K562 (cell line): ENCODE data around the gene TAS2R4. TPM values are rescaled to one million over a fixed set of nuclear protein-coding genes. Genes with fewer than 3 reads are reported as not detected.

Experiments used
- ATAC-seq: fragments of 200-7000 bp; cut with Tn5 transposase; 3 replicates; pipeline ENCODE4 v1.9.1; 2020; ENCODE audit warnings: moderate library complexity
- BruUV-seq: library from RNA; stranded (reverse); fragments of 400-500 nt; replicated peaks from 2 replicates; lab custom pipeline; 2021; lab: Mats Ljungman, UMichigan
- CTCF ChIA-PET: fragments of 300-600 bp; formaldehyde crosslinking; extraction: SDS; loops from one replicate; lab custom pipeline; 2021; ENCODE audit warnings: low intra/inter-chr PET ratio; lab: Yijun Ruan, JAX
- POLR2A ChIA-PET: fragments of 300-600, 350-650 bp; sonication (Branson Sonifier 250); formaldehyde crosslinking; extraction: SDS; loops from one replicate; lab custom pipeline; 2021; ENCODE audit warnings: antibody characterized with exemption, inconsistent platforms; lab: Yijun Ruan, JAX
- DNase-seq, 4 experiments: peaks; one replicate each; pipeline versions ENCODE4 v3.0.0 to v3.0.0-alpha.2; 2011 to 2018; ENCODE audit warnings: low spot score in 3 of 4, mixed read lengths in 3 of 4; ENCODE audit errors: extremely low read depth in 1 of 4
- FAIRE-seq: peaks from 2 replicates; lab custom pipeline; 2011; peaks lifted over from hg19 to GRCh38; lab: Jason Lieb, UNC
- H2AFZ ChIP-seq: 2 replicates; pipeline ENCODE4 v1.6.0; 2011; ENCODE audit warnings: low read depth, low read length, control low read depth, inconsistent platforms
- H3K27ac ChIP-seq: fragments of 200-600 bp; 3 replicates; pipeline ENCODE4 v1.8.0; 2011; ENCODE audit warnings: low read depth, mild to moderate bottlenecking, control low read depth, inconsistent platforms, low read length, moderate library complexity, mixed read lengths; ENCODE audit errors: extremely low read depth
- H3K27me3 ChIP-seq, 2 experiments: fragments of 300-600 bp in 1 of 2; 2 replicates in 1 of 2; 3 replicates in 1 of 2; pipeline versions ENCODE4 v1.6.0 to v1.8.0; 2011; ENCODE audit warnings: inconsistent platforms in 2 of 2, low read length in 2 of 2, mild to moderate bottlenecking in 1 of 2, mixed read lengths in 1 of 2, moderate library complexity in 1 of 2; ENCODE audit not compliant: control insufficient read depth in 2 of 2, insufficient read depth in 2 of 2
- H3K36me3 ChIP-seq: fragments of 300-600 bp; 3 replicates; pipeline ENCODE4 v1.8.0; 2011; ENCODE audit warnings: mild to moderate bottlenecking, low read length, inconsistent platforms; ENCODE audit not compliant: control insufficient read depth, insufficient read depth
- H3K4me1 ChIP-seq, 2 experiments: fragments of 200-600 bp in 1 of 2; replicated peaks in 1 of 2; 2 replicates in 1 of 2; 3 replicates in 1 of 2; pipeline versions ENCODE4 v1.5.1 to v1.8.0; 2011; ENCODE audit warnings: inconsistent platforms in 2 of 2, low read length in 2 of 2, mild to moderate bottlenecking in 1 of 2, mixed read lengths in 1 of 2, moderate library complexity in 1 of 2; ENCODE audit not compliant: control insufficient read depth in 2 of 2, insufficient read depth in 2 of 2
- H3K4me2 ChIP-seq: 2 replicates; pipeline ENCODE4 v1.6.1; 2011; ENCODE audit warnings: low read length, control low read depth, inconsistent platforms, mixed read lengths; ENCODE audit not compliant: insufficient read depth
- H3K4me3 ChIP-seq: fragments of 200-600 bp; sonication (generic), shearing (Covaris generic); 2 replicates; pipeline ENCODE4 v1.5.1; 2016; ENCODE audit warnings: control low read depth, inconsistent platforms
- H3K79me2 ChIP-seq: fragments of 200-600 bp; 3 replicates; pipeline ENCODE4 v1.8.0; 2011; ENCODE audit warnings: low read length, inconsistent platforms; ENCODE audit not compliant: control insufficient read depth, insufficient read depth
- H3K9ac ChIP-seq, 2 experiments: 2 replicates each; pipeline versions ENCODE4 v1.6.0 to v1.6.1; 2011; ENCODE audit warnings: low read depth in 2 of 2, low read length in 2 of 2, control low read depth in 1 of 2, inconsistent platforms in 1 of 2, mild to moderate bottlenecking in 1 of 2, mixed read lengths in 1 of 2; ENCODE audit not compliant: insufficient read depth in 1 of 2
- H3K9me1 ChIP-seq: one replicate; pipeline ENCODE4 v1.6.0; 2011; ENCODE audit warnings: inconsistent platforms, mild to moderate bottlenecking, low read length, moderate library complexity; ENCODE audit not compliant: control insufficient read depth, insufficient read depth
- H3K9me3 ChIP-seq: replicated peaks from 2 replicates; pipeline ENCODE4 v1.5.1; 2011; ENCODE audit warnings: low read depth, low read length, inconsistent platforms; ENCODE audit not compliant: control insufficient read depth, insufficient read depth
- H4K20me1 ChIP-seq: replicated peaks from 2 replicates; pipeline ENCODE4 v1.6.1; 2011; ENCODE audit warnings: low read length, inconsistent platforms, mixed read lengths; ENCODE audit not compliant: control insufficient read depth, insufficient read depth
- COPS2 ChIP-seq: fragments of 450-650 bp; conservative IDR thresholded peaks from 2 replicates; pipeline ENCODE4 v1.6.1; 2016; ENCODE audit warnings: mild to moderate bottlenecking, moderate library complexity
- CREB3L1 ChIP-seq: fragments of 450-650 bp; IDR thresholded peaks from 2 replicates; pipeline ENCODE4 v1.6.1; 2014; ENCODE audit warnings: low read depth, mild to moderate bottlenecking, moderate library complexity, borderline replicate concordance
- ELF4 ChIP-seq: fragments of 450-650 bp; formaldehyde crosslinking; IDR thresholded peaks from 2 replicates; pipeline ENCODE4 v1.4.0; 2022; ENCODE audit warnings: missing genetic modification characterization
- ERF ChIP-seq: fragments of 450-650 bp; formaldehyde crosslinking; IDR thresholded peaks from 2 replicates; pipeline ENCODE4 v1.4.0; 2020; ENCODE audit warnings: mild to moderate bottlenecking, mixed read lengths
- HDGF ChIP-seq: fragments of 450-650 bp; IDR thresholded peaks from 2 replicates; pipeline ENCODE4 v1.6.1; 2016
- MXI1 ChIP-seq: IDR thresholded peaks from 2 replicates; pipeline ENCODE4 v1.6.1; 2011; ENCODE audit warnings: low read depth, mild to moderate bottlenecking, improper control_type of control experiment, low read length
- SMAD3 ChIP-seq: fragments of 450-650 bp; formaldehyde crosslinking; conservative IDR thresholded peaks from 2 replicates; pipeline ENCODE4 v1.4.0; 2020; ENCODE audit warnings: mild to moderate bottlenecking
- WGBS: fragments of 100-300 bp; shearing (Covaris generic); methylation state at CpG from one replicate; pipeline ENCODE4 v1.1.6; 2016; ENCODE audit warnings: low coverage, mixed read lengths; ENCODE audit not compliant: insufficient coverage; ENCODE audit errors: missing lambda C conversion rate; 5-methylcytosine and 5-hydroxymethylcytosine counted together
- in situ Hi-C: fragments of 300-500 bp; cut with MboI; formaldehyde crosslinking; loops from 4 replicates; pipeline ENCODE4 v1.15.0; 2018; ENCODE audit warnings: inconsistent platforms, mixed read lengths
- intact Hi-C: fragments of 100-400 bp; cut with micrococcal nuclease; formaldehyde crosslinking; loops from 2 replicates; pipeline ENCODE4 v1.14.2; 2022
- polyA plus RNA-seq, 8 experiments: library from polyadenylated mRNA; depleted of rRNA in 4 of 8; stranded (reverse) in 5 of 8; unstranded in 3 of 8; fragments of >200 nt; fragmentation: Nextera tagmentation in 2 of 8; fragmentation: Illumina TruSeq in 1 of 8; extraction: Ambion mirVana in 2 of 8; extraction: Trizol in 1 of 8; gene quantifications; 2 replicates each; pipeline versions ENCODE4 v1.2.1 to v1.2.3, GENCODE V29; 2011 to 2014; ENCODE audit warnings: inconsistent platforms in 1 of 8, missing spikeins in 1 of 8
- total RNA-seq, 7 experiments: library from RNA; depleted of rRNA in 6 of 7; stranded (reverse); fragments of >200 nt in 6 of 7; fragmentation: Illumina TruSeq in 2 of 7; extraction: Trizol in 2 of 7; gene quantifications; 2 replicates each; pipeline versions ENCODE4 v1.2.1 to v1.2.3, GENCODE V29; 2011 to 2021; ENCODE audit warnings: low replicate concordance in 1 of 7
- TF ChIP-seq, protein P1 (sequence below): IDR thresholded peaks from 2 replicates; pipeline ENCODE4 v1.6.1; 2011; ENCODE audit not compliant: insufficient read length; ENCODE audit errors: extremely low read depth
- TF ChIP-seq, protein P2 (sequence below): fragments of 250-450 bp; sonication (Bioruptor Pico); IDR thresholded peaks from 2 replicates; pipeline ENCODE4 v1.8.0; 2021; ENCODE audit warnings: mild to moderate bottlenecking, moderate library complexity

TAS2R4 gene
- total and polyA plus RNA-seq, 9 of the 15 experiments (the other 6 are each of a cell fraction or from before 2014, with no cell fraction given) = 0.04 to 2.1 (median 0.68) TPM

- POLR2A ChIA-PET = interaction anchor here (1.1 kb wide), 1 partner anchor 24 kb away, joined by 3 read pairs; no protein-coding TSS in a partner anchor
- H3K9me1 ChIP-seq = no peaks in the 10 kb centered on the region
- TF ChIP-seq ELF4 (no peak), MXI1 (no peak), ERF (CRISPR knock-in tag) (no peak), CREB3L1 (no peak), HDGF (no peak), COPS2 (no peak), SMAD3 (CRISPR knock-in tag) (no peak)
- TF ChIP-seq, protein P1, sequence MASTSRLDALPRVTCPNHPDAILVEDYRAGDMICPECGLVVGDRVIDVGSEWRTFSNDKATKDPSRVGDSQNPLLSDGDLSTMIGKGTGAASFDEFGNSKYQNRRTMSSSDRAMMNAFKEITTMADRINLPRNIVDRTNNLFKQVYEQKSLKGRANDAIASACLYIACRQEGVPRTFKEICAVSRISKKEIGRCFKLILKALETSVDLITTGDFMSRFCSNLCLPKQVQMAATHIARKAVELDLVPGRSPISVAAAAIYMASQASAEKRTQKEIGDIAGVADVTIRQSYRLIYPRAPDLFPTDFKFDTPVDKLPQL = no peak
- TF ChIP-seq, protein P2, sequence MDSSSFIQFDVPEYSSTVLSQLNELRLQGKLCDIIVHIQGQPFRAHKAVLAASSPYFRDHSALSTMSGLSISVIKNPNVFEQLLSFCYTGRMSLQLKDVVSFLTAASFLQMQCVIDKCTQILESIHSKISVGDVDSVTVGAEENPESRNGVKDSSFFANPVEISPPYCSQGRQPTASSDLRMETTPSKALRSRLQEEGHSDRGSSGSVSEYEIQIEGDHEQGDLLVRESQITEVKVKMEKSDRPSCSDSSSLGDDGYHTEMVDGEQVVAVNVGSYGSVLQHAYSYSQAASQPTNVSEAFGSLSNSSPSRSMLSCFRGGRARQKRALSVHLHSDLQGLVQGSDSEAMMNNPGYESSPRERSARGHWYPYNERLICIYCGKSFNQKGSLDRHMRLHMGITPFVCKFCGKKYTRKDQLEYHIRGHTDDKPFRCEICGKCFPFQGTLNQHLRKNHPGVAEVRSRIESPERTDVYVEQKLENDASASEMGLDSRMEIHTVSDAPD (CRISPR knock-in tag) = no peak
- H3K9me3 ChIP-seq = no peaks in the 10 kb centered on the region
- CTCF ChIA-PET = no interaction called here
- H3K4me1 ChIP-seq = no peaks in the 10 kb centered on the region
- no peak within 1 kb of the TSS for H3K27ac ChIP-seq
- in situ Hi-C loops = no loop called here
- no peak within 1 kb of the TSS for H2AFZ ChIP-seq
- H3K4me2 ChIP-seq = no peak within 1 kb of the TSS
- H3K27me3 ChIP-seq = no peaks in the 10 kb centered on the region
- DNase-seq (no peak), FAIRE-seq (no peak), ATAC-seq (no peak)
- no peaks in the 10 kb centered on the region for H3K79me2 ChIP-seq
- no peak within 1 kb of the TSS for H3K9ac ChIP-seq
- 87% methylated on average over 3 of the region's 3 CpGs for WGBS
- H3K4me3 ChIP-seq = no peak within 1 kb of the TSS
- H4K20me1 ChIP-seq = no peaks in the 10 kb centered on the region
- intact Hi-C loops = no loop called here
- H3K36me3 ChIP-seq = peaks cover 63% of the 10 kb centered on the region
- no TSS peak for BruUV-seq
These were observed 12.7 kb upstream of the TAS2R4 start, which contains the start of gene TAS2R3 for GRCh38 chr7:141763797-141764196. Gene TAS2R3, plus strand, starts transcription at chr7:141764097. Its CDS starts 62 bp downstream, at chr7:141764159.
